ENCODE data around the gene SLC16A7. TPM values are rescaled to one million over a fixed set of nuclear protein-coding genes. Genes with fewer than 3 reads are reported as not detected.

The SLC16A7 gene
- total and polyA plus RNA-seq, 8 donors: 4.0 to 47.4 (median 32.0) TPM

DNA sequence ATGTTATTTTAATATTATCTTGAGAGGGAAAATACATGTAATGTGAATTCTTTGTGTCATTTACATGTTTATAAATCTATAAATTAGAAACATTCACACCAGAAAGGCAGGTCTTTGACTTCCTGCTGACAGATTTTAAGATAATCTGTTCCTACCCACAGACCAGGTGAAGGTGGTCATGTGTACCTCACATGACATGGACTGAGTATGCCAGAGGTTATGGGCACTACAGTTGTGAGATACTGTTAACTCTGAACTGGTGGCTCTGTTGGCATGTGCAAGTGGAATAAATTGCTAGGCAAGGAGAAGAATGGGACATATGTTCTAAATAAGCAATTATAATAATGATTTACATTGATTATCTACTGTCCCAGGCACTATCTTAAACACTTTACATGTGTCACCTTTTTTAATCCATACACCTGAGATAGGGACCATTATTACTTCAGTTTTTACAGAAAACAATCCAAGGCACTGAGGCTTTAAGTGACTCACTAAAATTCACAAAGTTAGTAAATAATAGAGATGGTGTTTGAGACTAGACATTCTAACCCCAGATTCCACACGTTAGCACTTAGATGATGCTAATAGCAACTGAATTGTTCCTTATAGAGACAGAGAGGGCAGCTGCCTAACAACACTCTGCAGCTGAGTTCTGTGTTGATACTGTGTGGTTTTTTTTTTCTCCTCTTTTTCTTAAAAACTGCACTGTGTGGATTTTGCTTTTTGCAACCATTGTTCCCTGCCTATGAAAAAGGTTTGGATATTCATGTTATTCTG lies 23.8 kb downstream of the SLC16A7 start:
- peak overlapping the region in 1 of 4 donors; percentile 33 for H3K27ac ChIP-seq
- no peak for DNase-seq

DNA sequence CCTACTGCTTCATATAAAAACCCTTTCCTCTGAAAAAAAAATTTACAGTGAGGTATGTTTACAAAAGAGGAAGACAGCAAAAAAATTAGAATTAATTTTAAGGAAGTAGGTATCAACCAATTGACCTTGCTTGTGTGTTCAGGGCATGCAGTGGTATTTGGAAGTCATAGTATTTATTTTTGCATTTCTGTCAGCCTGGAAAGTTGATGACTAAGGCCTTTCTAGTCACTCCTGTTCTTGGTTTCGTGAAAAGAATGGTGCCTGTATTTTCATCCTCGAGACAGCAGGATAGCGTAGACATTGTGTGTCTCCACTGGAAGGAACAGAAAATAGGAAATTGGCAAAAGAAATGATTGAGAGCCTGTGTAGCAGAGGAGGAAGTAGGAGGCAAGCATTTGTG lies 24.5 kb downstream of the SLC16A7 start:
- TF ChIP-seq, protein P1, sequence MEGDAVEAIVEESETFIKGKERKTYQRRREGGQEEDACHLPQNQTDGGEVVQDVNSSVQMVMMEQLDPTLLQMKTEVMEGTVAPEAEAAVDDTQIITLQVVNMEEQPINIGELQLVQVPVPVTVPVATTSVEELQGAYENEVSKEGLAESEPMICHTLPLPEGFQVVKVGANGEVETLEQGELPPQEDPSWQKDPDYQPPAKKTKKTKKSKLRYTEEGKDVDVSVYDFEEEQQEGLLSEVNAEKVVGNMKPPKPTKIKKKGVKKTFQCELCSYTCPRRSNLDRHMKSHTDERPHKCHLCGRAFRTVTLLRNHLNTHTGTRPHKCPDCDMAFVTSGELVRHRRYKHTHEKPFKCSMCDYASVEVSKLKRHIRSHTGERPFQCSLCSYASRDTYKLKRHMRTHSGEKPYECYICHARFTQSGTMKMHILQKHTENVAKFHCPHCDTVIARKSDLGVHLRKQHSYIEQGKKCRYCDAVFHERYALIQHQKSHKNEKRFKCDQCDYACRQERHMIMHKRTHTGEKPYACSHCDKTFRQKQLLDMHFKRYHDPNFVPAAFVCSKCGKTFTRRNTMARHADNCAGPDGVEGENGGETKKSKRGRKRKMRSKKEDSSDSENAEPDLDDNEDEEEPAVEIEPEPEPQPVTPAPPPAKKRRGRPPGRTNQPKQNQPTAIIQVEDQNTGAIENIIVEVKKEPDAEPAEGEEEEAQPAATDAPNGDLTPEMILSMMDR (IDR thresholded peaks at IDR 0.05): no peak
- Histone ChIP-seq H3K27ac (peak overlapping the region in 2 of 4 donors; percentile 33 to 48), H3K4me3 (no peak overlapping the region), H3K36me3 (no peaks in the 10 kb centered on the region), H3K4me1 (peaks cover 3 to 5% (median 4%) of the 10 kb centered on the region in 3 donors), H3K27me3 (no peaks in the 10 kb centered on the region), H3K9me3 (no peaks in the 10 kb centered on the region)
- DNase-seq: no peak
- no peak for FAIRE-seq
- WGBS, 2 donors: 55 to 58% methylated on average over 3 of the region's 3 CpGs
- intact Hi-C loops (cut with DNase I): no loop called here
- peak in 3 of 4 donors; percentile 48 to 74 (median 63) for ATAC-seq

More for the DNA sequence above, 23.8 kb downstream of the SLC16A7 start:
- FAIRE-seq (no peak), ATAC-seq (peak in 2 of 4 donors; percentile 41 to 44)
- H3K4me3 ChIP-seq: no peak overlapping the region
- no peaks in the 10 kb centered on the region for H3K36me3 ChIP-seq
- TF ChIP-seq, protein P1 (IDR thresholded peaks at IDR 0.05): no peak
- 52 to 61% methylated on average over 1 of the region's 1 CpG for WGBS, 2 donors
- H3K9me3 ChIP-seq: no peaks in the 10 kb centered on the region
- H3K4me1 ChIP-seq: peaks cover 3 to 5% (median 4%) of the 10 kb centered on the region in 3 donors
- H3K27me3 ChIP-seq: no peaks in the 10 kb centered on the region
- intact Hi-C loops (cut with DNase I): loop anchor here in 1 of 3 donors (5.0 kb wide), 1 partner anchor 73 kb away; no protein-coding TSS in a partner anchor

DNA sequence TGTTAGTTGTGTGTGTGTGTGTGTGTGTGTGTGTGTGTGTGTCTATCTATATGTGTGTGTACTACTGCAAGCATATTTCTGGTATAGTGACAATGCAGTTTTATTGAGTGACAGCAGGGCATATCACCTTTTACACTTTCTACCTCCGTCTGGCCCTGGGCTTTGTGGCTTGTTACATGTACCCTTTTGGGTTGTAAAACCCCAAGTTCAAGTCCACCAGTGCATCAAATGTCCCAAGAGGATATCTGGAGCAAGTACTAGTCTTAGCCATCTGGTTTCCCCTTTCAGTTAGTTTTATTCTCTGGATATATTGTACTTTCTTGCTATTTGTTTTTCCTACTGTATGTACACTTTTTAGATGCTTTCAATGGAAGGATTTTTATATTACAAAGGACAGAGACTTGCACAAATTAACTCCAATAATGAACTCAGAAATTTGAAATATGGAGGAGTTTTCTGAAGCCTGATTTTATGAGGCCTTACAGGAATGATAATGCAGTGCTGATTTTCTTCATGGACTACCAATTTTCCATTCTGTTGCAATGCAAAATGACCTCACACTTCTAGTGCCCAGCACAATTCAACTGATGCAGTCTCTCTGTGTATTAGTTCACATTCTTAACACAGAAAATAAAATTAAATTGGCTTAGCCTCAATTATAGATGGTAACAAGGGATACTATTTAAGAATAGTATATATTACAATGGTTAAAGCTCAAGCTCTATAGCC lies 29.1 kb downstream of the SLC16A7 start:
- DNase-seq (no peak), ATAC-seq (no peak), FAIRE-seq (no peak)
- Histone ChIP-seq H3K9me3 (no peaks in the 10 kb centered on the region), H3K27me3 (no peaks in the 10 kb centered on the region), H3K4me1 (peaks cover 0 to 5% (median 4%) of the 10 kb centered on the region in 3 donors), H3K4me3 (no peak overlapping the region), H3K27ac (no peak overlapping the region), H3K36me3 (no peaks in the 10 kb centered on the region)
- TF ChIP-seq, protein P1 (IDR thresholded peaks at IDR 0.05): no peak
- intact Hi-C loops (cut with DNase I): no loop called here
- WGBS, 2 donors: 86 to 91% methylated on average over 1 of the region's 1 CpG

DNA sequence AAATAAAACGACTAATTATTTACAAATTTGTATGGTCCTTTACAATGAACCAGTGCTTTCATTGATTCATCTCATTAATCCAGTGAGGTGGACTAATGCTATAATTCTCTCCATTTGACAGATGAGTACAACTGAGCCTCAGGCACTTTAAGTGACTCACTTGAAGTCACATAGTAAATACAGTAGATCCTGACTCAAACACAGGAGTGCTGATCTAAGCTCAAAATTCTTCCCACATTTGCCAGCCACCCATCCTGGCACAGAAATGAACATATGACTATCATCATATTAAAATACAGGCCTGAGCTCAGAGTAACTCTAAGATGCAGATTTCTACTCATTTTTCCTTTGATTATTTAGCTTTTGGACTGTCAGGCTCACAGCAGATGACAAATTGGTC lies 30.6 kb downstream of the SLC16A7 start:
- intact Hi-C loops (cut with DNase I): no loop called here
- ATAC-seq: no peak
- no peaks in the 10 kb centered on the region for H3K9me3 ChIP-seq
- H3K4me3 ChIP-seq: no peak overlapping the region
- FAIRE-seq: no peak
- peaks cover 0 to 5% (median 0%) of the 10 kb centered on the region in 3 donors for H3K4me1 ChIP-seq
- H3K27ac ChIP-seq: no peak overlapping the region
- no peaks in the 10 kb centered on the region for H3K27me3 ChIP-seq
- TF ChIP-seq, protein P1 (IDR thresholded peaks at IDR 0.05): no peak
- no peaks in the 10 kb centered on the region for H3K36me3 ChIP-seq
- WGBS, 2 donors: 54 to 71% methylated on average over 1 of the region's 1 CpG
- DNase-seq: no peak

All from pancreas (tissue), 10 donors.